Measurements from ENCODE around the gene IRGQ. TPM values are rescaled to one million over a fixed set of nuclear protein-coding genes. Genes with fewer than 3 reads are reported as not detected.

The IRGQ gene
- total and polyA plus RNA-seq, 2 experiments from 2014 or later, result 5.7 to 19.9 TPM

DNA sequence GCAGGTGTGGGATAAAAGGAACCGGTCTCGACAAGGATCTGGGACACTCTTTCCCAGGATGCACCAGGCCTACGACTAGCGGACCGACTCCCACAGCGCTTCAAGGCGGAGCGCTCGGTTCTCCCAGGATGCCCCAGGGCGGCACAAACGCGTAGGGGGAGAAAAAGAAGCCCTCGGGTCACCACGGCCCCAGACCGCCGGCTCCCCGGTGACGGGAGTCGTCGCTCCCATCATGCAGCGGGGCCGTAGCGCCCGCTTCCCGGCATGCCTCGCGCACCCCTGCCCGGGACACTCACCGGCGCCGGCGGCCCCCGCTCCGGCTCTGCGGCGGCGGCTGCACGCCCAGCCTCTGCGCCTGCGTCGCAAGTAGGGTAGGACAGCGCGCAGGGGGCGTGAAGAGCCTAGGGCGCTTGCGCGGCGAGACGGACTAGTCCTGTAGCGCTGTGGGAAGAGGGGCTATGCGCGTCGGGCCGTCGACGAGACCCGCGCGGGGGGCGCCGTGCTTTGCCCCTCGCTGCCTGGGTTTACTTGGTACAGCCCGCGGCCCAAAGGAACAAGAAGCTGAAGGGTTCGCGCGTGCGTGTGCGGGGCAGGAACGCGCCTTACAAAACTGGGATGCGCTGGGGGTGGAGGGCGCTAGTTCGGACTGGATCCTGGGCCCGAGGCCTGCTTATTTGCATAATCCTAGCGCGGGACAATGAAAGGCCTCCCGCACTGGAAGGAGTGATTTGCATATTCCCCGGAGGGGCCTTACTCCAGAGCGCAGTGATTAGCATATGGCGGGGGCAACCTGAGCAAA is 23.5 kb upstream of the IRGQ start, which contains the start of gene ZNF428:
TSS of gene ZNF428 (minus strand) at position 368 of the 799 bp plus-strand sequence. CDS start 5,325 bp downstream, outside the sequence.
- H3K4me1 ChIP-seq (ENCODE audit: insufficient read depth), result peaks cover 12% of the 10 kb centered on the region
- H3F3A ChIP-seq (ENCODE audit: insufficient read depth), result peaks cover 4% of the 10 kb centered on the region; the same call in 1 of the 2 replicates

DNA sequence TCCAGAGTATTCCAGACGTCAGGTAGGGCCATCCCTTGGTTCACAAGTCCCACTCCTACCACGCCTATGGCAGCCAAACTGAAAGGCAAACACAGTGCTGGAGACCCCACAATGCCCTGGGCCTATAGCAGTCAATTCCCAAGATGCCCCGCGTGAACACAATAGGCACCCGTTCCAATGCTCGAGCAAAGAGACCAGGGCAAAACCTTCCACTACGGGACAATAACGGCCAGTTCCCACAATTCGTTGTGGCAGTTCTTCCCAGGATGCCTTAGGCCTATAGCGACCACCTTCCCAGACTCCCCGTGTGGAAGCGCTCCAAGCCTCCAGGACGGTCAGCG is 23.0 kb upstream of the IRGQ start:
- Histone ChIP-seq H3K27ac (peak overlapping the region; percentile 70), H3K4me2 (ENCODE audit: unreplicated experiment) (peak overlapping the region; percentile 96), H3K9me3 (ENCODE audit: low read depth) (no peaks in the 10 kb centered on the region), H4K20me1 (ENCODE audit: insufficient read depth) (no peaks in the 10 kb centered on the region), H3K9me2 (ENCODE audit: insufficient read depth) (no peaks in the 10 kb centered on the region), H3F3A (ENCODE audit: insufficient read depth) (peaks cover 4% of the 10 kb centered on the region; the same call in 1 of the 2 replicates), H3K79me2 (ENCODE audit: insufficient read depth) (peaks cover 62% of the 10 kb centered on the region), H2AFZ (peak overlapping the region; percentile 92), H3K36me3 (ENCODE audit: low read depth) (no peaks in the 10 kb centered on the region), H3K4me1 (ENCODE audit: insufficient read depth) (peaks cover 12% of the 10 kb centered on the region), H3K27me3 (replicated peaks; ENCODE audit: insufficient read depth) (no peaks in the 10 kb centered on the region), H3K9ac (peak overlapping the region; percentile 85), H3K4me3 (peak overlapping the region; percentile 73)
- peak; percentile 68 for DNase-seq
- 1 to 2% methylated on average over 14 of the region's 14 CpGs for WGBS, 2 experiments (ENCODE audit: low coverage in 1 of 2, low lambda C conversion rate in 2 of 2, missing lambda C conversion rate in 2 of 2)
- in situ Hi-C loops (cut with MboI), result no loop called here
- TF ChIP-seq EZH2 (IDR thresholded peaks at IDR 0.05; ENCODE audit: insufficient read depth, poor library complexity, severe bottlenecking) (no peak), EZH2phosphoT487 (IDR thresholded peaks at IDR 0.05; ENCODE audit: insufficient read depth, low read depth) (no peak)

More for the DNA sequence above, 23.5 kb upstream of the IRGQ start, which contains the start of gene ZNF428:
- Histone ChIP-seq H3K9me2 (ENCODE audit: insufficient read depth) (no peaks in the 10 kb centered on the region), H3K9ac (peak within 1 kb of the TSS; percentile 85), H3K4me3 (peak within 1 kb of the TSS; percentile 73), H3K4me2 (ENCODE audit: unreplicated experiment) (peak within 1 kb of the TSS; percentile 96), H3K27me3 (replicated peaks; ENCODE audit: insufficient read depth) (no peaks in the 10 kb centered on the region), H2AFZ (peak within 1 kb of the TSS; percentile 92), H3K27ac (peak within 1 kb of the TSS; percentile 70), H4K20me1 (ENCODE audit: insufficient read depth) (no peaks in the 10 kb centered on the region), H3K36me3 (ENCODE audit: low read depth) (no peaks in the 10 kb centered on the region), H3K79me2 (ENCODE audit: insufficient read depth) (peaks cover 59% of the 10 kb centered on the region), H3K9me3 (ENCODE audit: low read depth) (no peaks in the 10 kb centered on the region)
- no peak for TF ChIP-seq EZH2phosphoT487 (IDR thresholded peaks at IDR 0.05; ENCODE audit: insufficient read depth, low read depth)
- no peak for TF ChIP-seq EZH2 (IDR thresholded peaks at IDR 0.05; ENCODE audit: insufficient read depth, poor library complexity, severe bottlenecking)
- DNase-seq, result peak; percentile 97
- WGBS, 2 experiments (ENCODE audit: low coverage in 1 of 2, low lambda C conversion rate in 2 of 2, missing lambda C conversion rate in 2 of 2), result 2% methylated on average over 54 to 78 of the region's 81 CpGs
- in situ Hi-C loops (cut with MboI), result no loop called here

- Histone ChIP-seq H2AFZ (no peak overlapping the region), H3K4me2 (ENCODE audit: unreplicated experiment) (no peak overlapping the region), H4K20me1 (ENCODE audit: insufficient read depth) (no peaks in the 10 kb centered on the region)
Measured at GRCh38 chr19:43616954-43617353, 21.0 kb upstream of the IRGQ start.

DNA sequence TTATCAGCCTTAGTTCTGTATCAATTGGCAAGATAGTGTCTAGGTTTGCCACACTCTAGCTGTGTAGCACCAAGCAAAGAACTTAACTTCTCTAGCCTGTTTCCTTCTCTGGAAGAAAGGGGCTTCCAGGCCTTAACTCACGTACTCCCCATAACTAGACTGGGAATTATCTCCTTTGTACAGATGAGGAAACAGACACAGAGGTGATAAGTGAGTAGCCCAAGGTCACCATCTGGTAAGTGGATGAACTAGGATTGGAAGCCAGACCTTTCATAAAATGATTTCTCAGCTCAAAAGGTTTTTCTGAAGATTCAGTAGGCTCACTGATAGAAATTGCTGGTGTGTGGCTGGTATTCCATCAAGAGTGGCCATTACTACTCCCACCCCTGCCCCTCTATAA is 20.4 kb upstream of the IRGQ start:
- H3K9ac ChIP-seq, result no peak overlapping the region
- H3K79me2 ChIP-seq (ENCODE audit: insufficient read depth), result peaks cover 77% of the 10 kb centered on the region
- TF ChIP-seq EZH2 (IDR thresholded peaks at IDR 0.05; ENCODE audit: insufficient read depth, poor library complexity, severe bottlenecking), result no peak
- in situ Hi-C loops (cut with MboI), result no loop called here
- H3F3A ChIP-seq (ENCODE audit: insufficient read depth), result peaks cover 4% of the 10 kb centered on the region; the same call in 1 of the 2 replicates
- no peaks in the 10 kb centered on the region for H3K27me3 ChIP-seq (replicated peaks; ENCODE audit: insufficient read depth)
- no peaks in the 10 kb centered on the region for H3K9me2 ChIP-seq (ENCODE audit: insufficient read depth)
- no peak overlapping the region for H3K4me3 ChIP-seq
- H3K9me3 ChIP-seq (ENCODE audit: low read depth), result no peaks in the 10 kb centered on the region
- 70 to 73% methylated on average over 1 of the region's 1 CpG for WGBS, 2 experiments (ENCODE audit: low coverage in 1 of 2, low lambda C conversion rate in 2 of 2, missing lambda C conversion rate in 2 of 2)
- DNase-seq, result no peak
- no peaks in the 10 kb centered on the region for H3K36me3 ChIP-seq (ENCODE audit: low read depth)
- H4K20me1 ChIP-seq (ENCODE audit: insufficient read depth), result no peaks in the 10 kb centered on the region
- H3K27ac ChIP-seq, result no peak overlapping the region
- no peak overlapping the region for H3K4me2 ChIP-seq (ENCODE audit: unreplicated experiment)
- no peak overlapping the region for H2AFZ ChIP-seq
- H3K4me1 ChIP-seq (ENCODE audit: insufficient read depth), result peaks cover 12% of the 10 kb centered on the region

More at GRCh38 chr19:43616954-43617353, 21.0 kb upstream of the IRGQ start:
- Histone ChIP-seq H3K27ac (no peak overlapping the region), H3K9me2 (ENCODE audit: insufficient read depth) (no peaks in the 10 kb centered on the region), H3K9me3 (ENCODE audit: low read depth) (no peaks in the 10 kb centered on the region), H3K79me2 (ENCODE audit: insufficient read depth) (peaks cover 71% of the 10 kb centered on the region), H3K36me3 (ENCODE audit: low read depth) (no peaks in the 10 kb centered on the region), H3F3A (ENCODE audit: insufficient read depth) (peaks cover 4% of the 10 kb centered on the region; the same call in 1 of the 2 replicates), H3K9ac (no peak overlapping the region), H3K27me3 (replicated peaks; ENCODE audit: insufficient read depth) (no peaks in the 10 kb centered on the region), H3K4me3 (no peak overlapping the region), H3K4me1 (ENCODE audit: insufficient read depth) (peaks cover 12% of the 10 kb centered on the region)
- no peak for TF ChIP-seq EZH2phosphoT487 (IDR thresholded peaks at IDR 0.05; ENCODE audit: insufficient read depth, low read depth)
- TF ChIP-seq EZH2 (IDR thresholded peaks at IDR 0.05; ENCODE audit: insufficient read depth, poor library complexity, severe bottlenecking), result no peak
- no peak for DNase-seq
- 73 to 81% methylated on average over 6 of the region's 6 CpGs for WGBS, 2 experiments (ENCODE audit: low coverage in 1 of 2, low lambda C conversion rate in 2 of 2, missing lambda C conversion rate in 2 of 2)
- in situ Hi-C loops (cut with MboI), result no loop called here

Measured in GM23248 (cell line).